HK-2 (cell line): ENCODE data around the gene TMBIM1.

ENCODE experiments used
- DNase-seq: peaks from one replicate; pipeline ENCODE4 v3.0.0-alpha.2; 2018; ENCODE audit not compliant: unreplicated experiment

TMBIM1 gene

GRCh38 chr2:218257390-218257981 lies 34.8 kb downstream of the TMBIM1 start:
- no peak for DNase-seq

- no peak for DNase-seq
Observed at GRCh38 chr2:218256612-218257350, 35.5 kb downstream of the TMBIM1 start.

GRCh38 chr2:218255446-218255845 lies 36.9 kb downstream of the TMBIM1 start:
- DNase-seq = no peak

- no peak for DNase-seq
Observed at GRCh38 chr2:218253232-218253625, 39.1 kb downstream of the TMBIM1 start.

DNA sequence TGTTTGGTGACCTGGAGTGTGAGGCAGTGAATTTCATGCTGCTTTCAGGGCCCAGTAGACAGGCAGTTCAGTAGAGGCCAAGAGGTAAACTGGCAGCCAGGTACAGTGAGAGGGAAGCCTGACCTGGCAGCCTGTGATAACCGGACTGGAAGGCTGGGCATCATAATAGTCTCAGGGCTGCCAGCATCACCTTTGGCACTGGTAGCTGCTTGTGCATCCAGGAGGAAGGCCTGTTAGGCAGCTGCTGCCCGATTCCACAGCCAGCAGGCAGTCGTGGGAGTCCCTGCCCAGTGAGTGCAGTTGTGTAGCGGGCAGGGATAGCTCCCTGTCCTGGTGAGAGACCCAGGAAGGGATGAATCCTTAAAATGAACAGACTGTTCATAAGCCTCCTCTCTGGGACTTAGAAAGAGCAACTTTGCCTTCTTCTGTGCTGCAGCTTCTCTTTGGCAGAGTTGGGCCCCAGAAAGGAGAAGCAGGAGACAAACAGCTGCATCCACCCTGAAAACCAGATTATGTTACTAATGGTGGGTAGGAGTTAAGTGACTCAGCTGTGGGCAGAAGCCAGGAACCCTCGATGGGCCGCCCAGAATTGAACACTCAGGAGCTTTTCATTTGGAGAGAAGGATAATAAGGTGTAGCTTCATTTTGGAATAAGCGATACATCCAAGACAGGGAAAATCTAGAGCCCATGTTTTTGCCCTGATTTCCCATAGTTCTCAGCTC lies 39.6 kb downstream of the TMBIM1 start:
- no peak for DNase-seq

DNA sequence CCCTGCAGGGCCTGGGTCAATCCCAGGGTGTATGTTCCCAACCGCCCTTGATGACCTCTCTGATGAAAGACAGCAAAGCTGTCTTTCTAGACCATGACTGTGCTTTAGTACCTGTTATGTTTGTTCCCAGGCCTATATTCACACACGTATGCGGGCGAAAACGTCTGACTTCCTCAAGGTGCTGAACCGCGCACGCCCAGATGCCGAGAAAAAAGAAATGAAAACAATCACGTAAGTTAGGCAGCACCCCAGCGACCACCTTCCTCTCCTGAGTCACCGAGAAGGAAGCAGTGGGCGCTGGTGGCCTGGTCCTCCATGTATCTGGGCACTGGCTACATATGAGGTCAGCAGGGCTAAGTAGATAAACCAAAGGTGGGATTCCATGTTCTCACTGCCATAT lies 42.6 kb downstream of the TMBIM1 start:
- no peak for DNase-seq

DNA sequence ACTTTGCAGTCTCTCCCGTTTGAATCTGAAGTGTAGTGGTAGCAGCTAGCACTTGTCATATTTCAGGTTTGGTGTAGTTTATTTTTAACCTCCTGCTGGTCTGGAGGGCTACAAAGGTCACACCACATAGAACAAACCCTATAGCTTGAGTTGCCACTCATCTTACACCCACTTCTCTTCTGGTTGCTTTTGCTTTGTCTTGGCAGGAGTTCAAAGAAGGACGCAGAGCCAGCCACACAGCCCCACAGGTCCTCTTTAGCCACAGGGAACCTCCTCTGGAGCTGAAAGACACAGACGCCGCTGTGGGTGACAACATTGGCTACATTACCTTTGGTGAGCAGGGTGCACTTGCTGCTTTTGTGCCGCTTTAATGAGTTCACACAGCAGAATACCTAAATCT lies 47.1 kb downstream of the TMBIM1 start:
- DNase-seq = no peak

DNA sequence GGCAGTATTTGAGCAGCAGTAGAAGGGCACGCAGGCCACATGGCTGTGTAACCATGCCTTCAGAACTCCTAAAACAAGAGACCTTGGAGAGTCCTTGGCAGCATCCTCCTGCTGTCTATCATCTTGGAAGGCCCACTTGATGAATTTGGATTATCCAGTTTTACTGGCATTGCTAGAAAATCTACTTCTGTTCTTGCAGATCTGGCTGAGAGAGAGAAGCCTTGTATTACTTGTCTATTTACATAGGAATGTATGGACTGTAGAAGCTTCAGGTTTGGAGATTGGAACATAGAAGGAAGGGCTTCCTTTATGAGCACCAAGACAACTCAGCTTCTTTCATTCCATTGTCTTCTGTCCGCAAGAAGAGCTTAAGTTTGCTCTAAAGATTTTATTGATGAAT lies 47.6 kb downstream of the TMBIM1 start:
- no peak for DNase-seq

GRCh38 chr2:218244204-218244603 lies 48.1 kb downstream of the TMBIM1 start:
- no peak for DNase-seq

GRCh38 chr2:218238887-218239286 lies 53.4 kb downstream of the TMBIM1 start:
- no peak for DNase-seq

- no peak for DNase-seq
Observed at GRCh38 chr2:218236829-218237228, 55.5 kb downstream of the TMBIM1 start.

- DNase-seq = no peak
Observed at GRCh38 chr2:218235017-218235416, 57.3 kb downstream of the TMBIM1 start.

DNA sequence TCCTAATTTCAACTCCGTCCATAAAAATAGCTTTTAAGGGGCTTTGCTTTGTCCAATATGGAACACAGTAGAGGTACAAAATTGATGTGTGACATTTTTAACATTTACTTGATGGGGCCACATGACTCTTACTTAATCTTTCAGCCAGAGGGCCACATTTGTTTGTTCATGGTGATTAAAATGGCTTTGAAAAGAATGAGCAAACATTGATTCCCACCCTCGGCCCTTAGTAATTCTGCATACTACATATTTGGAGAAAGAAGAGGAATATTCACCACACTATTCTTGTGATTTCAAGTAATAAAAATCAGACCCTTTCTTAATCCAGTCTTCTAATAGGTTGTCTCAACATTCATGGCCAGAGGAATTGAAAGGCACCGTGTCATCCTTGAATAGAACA lies 57.8 kb downstream of the TMBIM1 start:
- DNase-seq = no peak

DNA sequence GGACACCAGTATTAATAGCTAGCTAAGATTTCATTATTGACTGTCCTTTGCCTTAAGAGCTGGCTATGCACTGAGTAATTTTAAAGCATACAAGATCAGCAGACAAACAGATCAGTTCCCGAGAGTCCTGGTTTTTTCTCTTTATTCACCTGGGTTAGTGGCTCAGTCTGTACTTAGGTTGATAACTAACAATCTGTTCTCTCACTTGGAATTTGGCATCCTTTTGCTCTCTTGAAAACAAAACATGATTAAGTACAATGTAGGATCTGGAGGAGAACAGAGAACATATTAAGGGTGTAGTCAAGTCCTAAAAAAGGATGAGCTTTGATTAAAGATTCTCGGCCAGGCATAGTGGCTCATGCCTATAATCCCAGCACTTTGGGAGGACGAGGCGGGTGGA lies 58.8 kb downstream of the TMBIM1 start:
- DNase-seq = no peak

DNA sequence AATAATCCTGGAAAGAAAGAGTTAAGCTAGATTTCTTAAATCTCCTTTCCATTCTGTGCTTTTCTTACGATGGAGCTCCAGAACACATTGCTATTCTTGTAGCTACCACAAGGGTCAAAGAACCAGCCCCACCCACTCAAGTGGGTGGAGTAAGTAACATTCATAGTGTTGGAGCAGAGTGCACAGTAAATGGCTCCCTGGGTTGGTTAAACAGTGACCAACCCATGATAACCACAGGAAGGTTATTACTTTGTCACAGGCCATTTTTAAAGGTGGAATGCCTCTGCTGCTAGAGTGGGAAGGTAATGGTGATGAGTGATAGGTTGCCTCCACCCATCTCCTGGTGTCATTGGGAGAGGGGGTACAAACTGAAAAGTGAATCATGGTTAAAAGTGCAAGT lies 61.4 kb downstream of the TMBIM1 start:
- DNase-seq = peak; percentile 73

- peak; percentile 47 for DNase-seq
Observed at GRCh38 chr2:218229851-218230250, 62.5 kb downstream of the TMBIM1 start.

- no peak for DNase-seq
Observed at GRCh38 chr2:218229239-218229638, 63.1 kb downstream of the TMBIM1 start.

DNA sequence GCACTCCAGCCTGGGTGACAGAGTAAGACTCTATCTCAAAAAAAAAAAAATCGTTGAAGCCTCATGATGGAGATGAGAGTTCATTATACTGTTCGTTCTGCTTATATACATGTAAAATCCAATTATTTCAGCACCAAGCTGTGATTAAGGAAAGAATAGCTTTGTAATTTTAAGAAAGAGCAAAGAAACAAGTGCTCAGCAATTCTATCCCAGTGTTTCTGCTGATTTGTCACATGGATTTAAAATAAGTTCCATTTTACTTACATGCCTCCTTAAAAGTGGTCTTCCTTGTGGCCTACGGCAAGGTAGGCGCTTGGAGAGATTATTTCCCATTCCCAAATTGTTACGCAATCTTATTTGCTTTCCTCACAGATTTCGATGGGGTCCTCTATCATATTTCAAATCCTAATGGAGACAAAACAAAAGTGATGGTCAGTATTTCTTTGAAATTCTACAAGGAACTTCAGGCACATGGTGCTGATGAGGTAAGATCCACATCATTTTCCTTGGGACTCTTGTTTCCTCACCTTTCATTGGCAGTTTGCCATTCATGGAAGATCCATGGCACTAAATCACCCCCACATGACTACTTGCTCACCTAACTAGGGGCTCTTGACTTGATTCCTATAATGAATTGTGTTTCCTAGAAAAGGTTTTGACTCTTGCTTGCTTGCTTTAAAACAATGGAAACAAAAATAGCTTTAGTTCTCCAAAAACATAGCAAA lies 63.8 kb downstream of the TMBIM1 start:
- DNase-seq = no peak

DNA sequence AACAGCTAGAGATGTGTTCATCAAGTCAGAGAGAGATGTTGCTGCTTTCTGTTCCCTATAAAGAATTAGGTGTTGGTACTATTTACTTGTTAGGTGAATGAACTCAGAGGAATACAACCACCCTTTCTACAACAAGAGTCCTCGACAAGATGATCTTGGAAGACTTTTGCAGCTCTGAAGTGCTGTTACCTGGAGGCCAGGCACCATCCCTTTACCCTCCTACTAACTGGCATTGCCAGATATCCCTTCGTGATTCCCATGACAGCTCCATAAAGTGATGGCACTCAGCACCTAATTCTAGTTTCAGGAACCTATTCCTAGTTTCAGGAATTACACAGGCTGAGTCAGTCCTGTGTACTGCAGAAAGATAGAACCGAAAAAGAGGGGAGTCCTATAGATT lies 65.4 kb downstream of the TMBIM1 start:
- DNase-seq = no peak
